GM06990 (cell line): ENCODE data around the gene KCNIP4.

Experiments used
- DNase-seq: peaks from one replicate; pipeline ENCODE4 v3.0.0-alpha.2; 2011; ENCODE audit not compliant: insufficient read length; ENCODE audit errors: extremely low read depth
- H3K27me3 ChIP-seq: replicated peaks from 2 replicates; pipeline ENCODE4 v1.6.0; 2011; ENCODE audit warnings: low read length; ENCODE audit not compliant: control insufficient read depth, insufficient read depth
- H3K36me3 ChIP-seq: 2 replicates; pipeline ENCODE4 v1.5.1; 2011; ENCODE audit warnings: low read length; ENCODE audit not compliant: control insufficient read depth, insufficient read depth
- H3K4me3 ChIP-seq: replicated peaks from 2 replicates; pipeline ENCODE4 v1.5.1; 2011; ENCODE audit warnings: low read depth, mild to moderate bottlenecking, control low read depth, low read length
- TF ChIP-seq, protein P1 (sequence below): IDR thresholded peaks from 2 replicates; pipeline ENCODE4 v1.5.1; 2011; ENCODE audit warnings: low read length, control low read depth, mild to moderate bottlenecking, inconsistent platforms; ENCODE audit not compliant: insufficient read depth, poor library complexity, severe bottlenecking

Gene KCNIP4

GRCh38 chr4:21517126-21517859, 431.3 kb downstream of the KCNIP4 start:
- TF ChIP-seq, protein P1, sequence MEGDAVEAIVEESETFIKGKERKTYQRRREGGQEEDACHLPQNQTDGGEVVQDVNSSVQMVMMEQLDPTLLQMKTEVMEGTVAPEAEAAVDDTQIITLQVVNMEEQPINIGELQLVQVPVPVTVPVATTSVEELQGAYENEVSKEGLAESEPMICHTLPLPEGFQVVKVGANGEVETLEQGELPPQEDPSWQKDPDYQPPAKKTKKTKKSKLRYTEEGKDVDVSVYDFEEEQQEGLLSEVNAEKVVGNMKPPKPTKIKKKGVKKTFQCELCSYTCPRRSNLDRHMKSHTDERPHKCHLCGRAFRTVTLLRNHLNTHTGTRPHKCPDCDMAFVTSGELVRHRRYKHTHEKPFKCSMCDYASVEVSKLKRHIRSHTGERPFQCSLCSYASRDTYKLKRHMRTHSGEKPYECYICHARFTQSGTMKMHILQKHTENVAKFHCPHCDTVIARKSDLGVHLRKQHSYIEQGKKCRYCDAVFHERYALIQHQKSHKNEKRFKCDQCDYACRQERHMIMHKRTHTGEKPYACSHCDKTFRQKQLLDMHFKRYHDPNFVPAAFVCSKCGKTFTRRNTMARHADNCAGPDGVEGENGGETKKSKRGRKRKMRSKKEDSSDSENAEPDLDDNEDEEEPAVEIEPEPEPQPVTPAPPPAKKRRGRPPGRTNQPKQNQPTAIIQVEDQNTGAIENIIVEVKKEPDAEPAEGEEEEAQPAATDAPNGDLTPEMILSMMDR, result no peak
- no peaks in the 10 kb centered on the region for H3K27me3 ChIP-seq
- no peak overlapping the region for H3K4me3 ChIP-seq
- DNase-seq, result no peak
- no peaks in the 10 kb centered on the region for H3K36me3 ChIP-seq

DNA sequence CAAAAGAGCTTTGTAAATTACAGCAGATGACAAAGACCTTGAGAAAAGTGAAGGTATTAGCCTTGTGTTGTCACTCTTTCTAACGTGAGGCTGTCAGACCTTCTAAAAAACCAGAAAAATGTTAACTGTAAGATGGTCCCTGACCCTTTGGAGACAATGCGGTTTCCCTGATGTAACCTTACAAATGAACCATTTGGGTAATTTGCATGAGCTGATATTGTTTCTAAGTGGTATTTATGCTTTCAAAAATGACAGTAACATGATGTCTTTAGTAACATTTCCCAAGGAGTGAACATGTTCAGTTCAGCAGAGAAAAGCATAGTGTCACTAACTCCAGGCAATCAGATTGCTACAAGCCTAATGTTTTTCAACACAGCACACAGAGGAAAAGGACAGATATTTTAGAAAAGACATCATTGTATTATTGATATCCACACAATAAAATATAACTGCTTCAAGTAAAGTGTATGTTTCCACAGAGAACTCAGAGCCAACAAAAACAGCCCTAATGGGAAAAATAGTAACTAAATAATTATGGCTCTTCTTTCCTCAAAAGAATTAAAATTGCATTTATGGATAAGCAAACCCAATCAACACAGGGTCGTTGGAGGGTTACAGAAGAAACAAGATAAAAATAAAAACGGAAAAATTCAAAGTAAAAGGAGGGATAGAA, 434.4 kb downstream of the KCNIP4 start:
- Histone ChIP-seq H3K36me3 (no peaks in the 10 kb centered on the region), H3K4me3 (no peak overlapping the region), H3K27me3 (no peaks in the 10 kb centered on the region)
- TF ChIP-seq, protein P1, result no peak
- no peak for DNase-seq

- H3K27me3 ChIP-seq, result no peaks in the 10 kb centered on the region
- no peak overlapping the region for H3K4me3 ChIP-seq
- TF ChIP-seq, protein P1, result peak; percentile 17
- no peak for DNase-seq
- no peaks in the 10 kb centered on the region for H3K36me3 ChIP-seq
These were observed 436.2 kb downstream of the KCNIP4 start for GRCh38 chr4:21512353-21512752.

GRCh38 chr4:21507439-21507838, 441.1 kb downstream of the KCNIP4 start:
- DNase-seq, result no peak
- H3K36me3 ChIP-seq, result no peaks in the 10 kb centered on the region
- no peak overlapping the region for H3K4me3 ChIP-seq
- no peaks in the 10 kb centered on the region for H3K27me3 ChIP-seq
- TF ChIP-seq, protein P1, result no peak

GRCh38 chr4:21490682-21491081, 457.9 kb downstream of the KCNIP4 start:
- Histone ChIP-seq H3K36me3 (no peaks in the 10 kb centered on the region), H3K27me3 (no peaks in the 10 kb centered on the region), H3K4me3 (no peak overlapping the region)
- TF ChIP-seq, protein P1, result no peak
- no peak for DNase-seq
